GM23338 (cell line): Measurements from ENCODE around the gene ABI1. TPM values are rescaled to one million over a fixed set of nuclear protein-coding genes. Genes with fewer than 3 reads are reported as not detected.

ENCODE experiments used
- ATAC-seq: fragments of 200-7000 bp; cut with Tn5 transposase; 3 replicates; pipeline ENCODE4 v1.9.1; 2020
- DNase-seq: peaks from one replicate; pipeline ENCODE4 v3.0.0-alpha.2; 2015; ENCODE audit warnings: low spot score
- H2AFZ ChIP-seq: fragments of 200-600 bp; sonication (generic); 2 replicates; pipeline ENCODE4 v1.8.0; 2016; ENCODE audit warnings: antibody characterized with exemption, mild to moderate bottlenecking, moderate library complexity
- H3F3A ChIP-seq: fragments of 200-600 bp; sonication (generic); replicated peaks from 2 replicates; pipeline ENCODE4 v1.8.0; 2017; ENCODE audit warnings: antibody characterized with exemption, mixed run types, low read depth
- H3K27ac ChIP-seq: fragments of 200-600 bp; sonication (generic); 2 replicates; pipeline ENCODE4 v1.6.1; 2016; ENCODE audit warnings: low read depth
- H3K27me3 ChIP-seq: fragments of 200-600 bp; sonication (generic); 2 replicates; pipeline ENCODE4 v1.8.0; 2016; ENCODE audit warnings: mild to moderate bottlenecking, mixed run types, moderate library complexity; ENCODE audit not compliant: insufficient read depth
- H3K36me3 ChIP-seq: fragments of 200-600 bp; sonication (generic); 2 replicates; pipeline ENCODE4 v1.8.0; 2016; ENCODE audit warnings: mild to moderate bottlenecking; ENCODE audit not compliant: insufficient read depth
- H3K4me1 ChIP-seq: fragments of 200-600 bp; sonication (generic); 2 replicates; pipeline ENCODE4 v1.8.0; 2016; ENCODE audit warnings: mild to moderate bottlenecking, moderate library complexity; ENCODE audit not compliant: insufficient read depth
- H3K4me2 ChIP-seq: fragments of 200-600 bp; sonication (generic); 2 replicates; pipeline ENCODE4 v1.7.1; 2017; ENCODE audit warnings: mixed run types
- H3K4me3 ChIP-seq: fragments of 200-600 bp; sonication (generic); 2 replicates; pipeline ENCODE4 v1.6.1; 2016; ENCODE audit warnings: mixed run types
- H3K79me2 ChIP-seq: fragments of 200-600 bp; sonication (generic); replicated peaks from 2 replicates; pipeline ENCODE4 v1.8.0; 2017; ENCODE audit warnings: mild to moderate bottlenecking; ENCODE audit not compliant: insufficient read depth
- H3K9me2 ChIP-seq: fragments of 200-600 bp; sonication (generic); 2 replicates; pipeline ENCODE4 v1.8.0; 2017; ENCODE audit not compliant: insufficient read depth
- H4K20me1 ChIP-seq: fragments of 200-600 bp; sonication (generic); replicated peaks from 2 replicates; pipeline ENCODE4 v1.8.0; 2017; ENCODE audit warnings: mild to moderate bottlenecking; ENCODE audit not compliant: insufficient read depth
- H3K27ac Mint-ChIP-seq: 2 replicates; pipeline ENCODE4 v1.8.0; 2020; ENCODE audit warnings: inconsistent platforms, mild to moderate bottlenecking, moderate library complexity, mixed read lengths
- H3K27me3 Mint-ChIP-seq: 3 replicates; pipeline ENCODE4 v1.8.0; 2022; ENCODE audit warnings: low read depth, mild to moderate bottlenecking, moderate library complexity, mixed read lengths, inconsistent platforms; ENCODE audit not compliant: insufficient read depth, poor library complexity
- H3K36me3 Mint-ChIP-seq: 3 replicates; pipeline ENCODE4 v1.8.0; 2021; ENCODE audit warnings: low read depth, mild to moderate bottlenecking, inconsistent platforms, moderate library complexity, mixed read lengths
- H3K4me1 Mint-ChIP-seq: 3 replicates; pipeline ENCODE4 v1.8.0; 2020; ENCODE audit warnings: mild to moderate bottlenecking, inconsistent platforms, mixed read lengths
- H3K4me3 Mint-ChIP-seq: 3 replicates; pipeline ENCODE4 v1.8.0; 2021; ENCODE audit warnings: moderate library complexity, mild to moderate bottlenecking, inconsistent platforms, mixed read lengths
- H3K9me3 Mint-ChIP-seq: 3 replicates; pipeline ENCODE4 v1.8.0; 2020; ENCODE audit warnings: moderate library complexity, mild to moderate bottlenecking, inconsistent platforms, mixed read lengths
- CREB1 ChIP-seq: fragments of 250-450 bp; sonication (Bioruptor Pico); IDR thresholded peaks from 2 replicates; pipeline ENCODE4 v1.5.0; 2020; ENCODE audit warnings: low read depth, mild to moderate bottlenecking, moderate library complexity
- CTCF ChIP-seq, 2 experiments: fragments of 200-600 bp in 1 of 2; sonication (generic) in 1 of 2; conservative IDR thresholded peaks; 2 replicates each; pipeline versions ENCODE4 v1.5.1 to v1.6.1; 2016 to 2017; ENCODE audit warnings: antibody characterized with exemption in 2 of 2, low read depth in 2 of 2, mild to moderate bottlenecking in 2 of 2, moderate library complexity in 1 of 2
- EZH2phosphoT487 ChIP-seq: fragments of 200-600 bp; sonication (generic); IDR thresholded peaks from one replicate; pipeline ENCODE4 v1.8.1; 2018; ENCODE audit warnings: antibody characterized with exemption; ENCODE audit not compliant: unreplicated experiment
- JUNB ChIP-seq: IDR thresholded peaks from one replicate; pipeline ENCODE4 v1.6.1; 2016; ENCODE audit warnings: antibody characterized with exemption; ENCODE audit not compliant: unreplicated experiment
- POLR2AphosphoS5 ChIP-seq: IDR thresholded peaks from 2 replicates; pipeline ENCODE4 v1.6.1; 2016; ENCODE audit warnings: antibody characterized with exemption, low read depth
- REST ChIP-seq: IDR thresholded peaks from one replicate; pipeline ENCODE4 v1.6.1; 2018; ENCODE audit warnings: antibody characterized with exemption; ENCODE audit not compliant: unreplicated experiment
- STAT1 ChIP-seq: IDR thresholded peaks from one replicate; pipeline ENCODE4 v1.6.1; 2016; ENCODE audit warnings: antibody characterized with exemption; ENCODE audit not compliant: unreplicated experiment
- ZNF331 ChIP-seq: fragments of 250-450 bp; sonication (Bioruptor Pico); IDR thresholded peaks from 2 replicates; pipeline ENCODE4 v1.5.0; 2020; ENCODE audit warnings: low read depth, mild to moderate bottlenecking, moderate library complexity
- polyA plus RNA-seq: library from polyadenylated mRNA; unstranded; fragments of >200 nt; fragmentation: Nextera tagmentation; extraction: Ambion mirVana; gene quantifications from 2 replicates; pipeline ENCODE4 v1.2.1, GENCODE V29; 2016
- total RNA-seq: library from RNA; depleted of rRNA; stranded (reverse); fragments of >200 nt; shearing (Covaris generic); gene quantifications from 2 replicates; pipeline ENCODE4 v1.2.3, GENCODE V29; 2014

ABI1 gene
- total and polyA plus RNA-seq, 2 experiments from 2014 or later, result 22.3 to 30.7 TPM

- TF ChIP-seq CTCF (conservative IDR thresholded peaks at IDR 0.05; ENCODE audit: low read depth in 2 of 2), result no peak
- no peak for TF ChIP-seq STAT1
- no peak for TF ChIP-seq ZNF331 (CRISPR knock-in tag)
These were observed 146.2 kb downstream of the ABI1 start (continued) for GRCh38 chr10:26714415-26715136.

- no peaks in the 10 kb centered on the region for H3K27me3 ChIP-seq
- no peaks in the 10 kb centered on the region for H3K4me1 ChIP-seq
- DNase-seq, result no peak
- Mint-ChIP-seq H3K27me3 (peaks cover 2% of the 10 kb centered on the region), H3K27ac (no peak overlapping the region), H3K9me3 (no peaks in the 10 kb centered on the region), H3K4me1 (no peaks in the 10 kb centered on the region; the same call in 2 of the 3 replicates), H3K36me3 (peaks cover 58% of the 10 kb centered on the region), H3K4me3 (no peak overlapping the region)
- no peaks in the 10 kb centered on the region for H3K9me2 ChIP-seq
- no peak overlapping the region for H3K27ac ChIP-seq
- no peak overlapping the region for H3K4me2 ChIP-seq
- no peak for ATAC-seq
- H3F3A ChIP-seq, result no peaks in the 10 kb centered on the region
- no peak overlapping the region for H3K4me3 ChIP-seq
- H2AFZ ChIP-seq, result no peak overlapping the region
- no peaks in the 10 kb centered on the region; the same call in 1 of the 2 replicates for H4K20me1 ChIP-seq
- TF ChIP-seq REST (no peak), EZH2phosphoT487 (no peak), CTCF (conservative IDR thresholded peaks at IDR 0.05; ENCODE audit: low read depth in 2 of 2) (no peak), JUNB (no peak), POLR2AphosphoS5 (no peak), CREB1 (CRISPR knock-in tag) (no peak)
- no peaks in the 10 kb centered on the region for H3K79me2 ChIP-seq
- H3K36me3 ChIP-seq, result peaks cover 3% of the 10 kb centered on the region; the same call in 1 of the 2 replicates
These were observed 149.4 kb downstream of the ABI1 start for GRCh38 chr10:26711324-26711723.
